ENCODE measurements around the gene TAF5L.

DNA sequence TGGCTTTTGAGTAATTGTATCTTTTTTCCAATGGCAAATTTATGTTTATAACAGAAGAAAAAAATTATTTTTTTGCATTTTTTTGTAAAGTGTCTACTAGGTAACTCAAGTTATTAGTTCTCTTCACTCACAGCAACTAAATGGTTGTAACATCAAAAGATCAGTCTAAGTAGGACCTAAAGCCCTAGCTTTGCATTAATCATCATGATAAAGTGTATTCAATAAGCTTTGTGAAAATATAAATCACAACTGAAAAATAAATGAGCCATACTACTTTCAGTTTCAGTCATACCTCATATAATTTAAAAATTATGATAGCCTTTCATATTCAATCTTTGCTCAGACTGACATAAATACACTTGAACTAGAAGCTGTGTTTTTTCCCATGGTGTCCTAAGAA is 6.9 kb downstream of the TAF5L start:
- TF ChIP-seq, protein P1, sequence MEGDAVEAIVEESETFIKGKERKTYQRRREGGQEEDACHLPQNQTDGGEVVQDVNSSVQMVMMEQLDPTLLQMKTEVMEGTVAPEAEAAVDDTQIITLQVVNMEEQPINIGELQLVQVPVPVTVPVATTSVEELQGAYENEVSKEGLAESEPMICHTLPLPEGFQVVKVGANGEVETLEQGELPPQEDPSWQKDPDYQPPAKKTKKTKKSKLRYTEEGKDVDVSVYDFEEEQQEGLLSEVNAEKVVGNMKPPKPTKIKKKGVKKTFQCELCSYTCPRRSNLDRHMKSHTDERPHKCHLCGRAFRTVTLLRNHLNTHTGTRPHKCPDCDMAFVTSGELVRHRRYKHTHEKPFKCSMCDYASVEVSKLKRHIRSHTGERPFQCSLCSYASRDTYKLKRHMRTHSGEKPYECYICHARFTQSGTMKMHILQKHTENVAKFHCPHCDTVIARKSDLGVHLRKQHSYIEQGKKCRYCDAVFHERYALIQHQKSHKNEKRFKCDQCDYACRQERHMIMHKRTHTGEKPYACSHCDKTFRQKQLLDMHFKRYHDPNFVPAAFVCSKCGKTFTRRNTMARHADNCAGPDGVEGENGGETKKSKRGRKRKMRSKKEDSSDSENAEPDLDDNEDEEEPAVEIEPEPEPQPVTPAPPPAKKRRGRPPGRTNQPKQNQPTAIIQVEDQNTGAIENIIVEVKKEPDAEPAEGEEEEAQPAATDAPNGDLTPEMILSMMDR (conservative IDR thresholded peaks at IDR 0.05) = no peak
- no peak for TF ChIP-seq ZFX (IDR thresholded peaks at IDR 0.05)
